NCI-H2171 treated with DMSO at 0.1 percent for 48 hours (cell line): Measurements from ENCODE around the gene BAIAP2.

Source experiments
- DNase-seq: peaks from one replicate; lab custom pipeline; 2025; lab: John Stamatoyannopoulos, UW

BAIAP2 gene

DNA sequence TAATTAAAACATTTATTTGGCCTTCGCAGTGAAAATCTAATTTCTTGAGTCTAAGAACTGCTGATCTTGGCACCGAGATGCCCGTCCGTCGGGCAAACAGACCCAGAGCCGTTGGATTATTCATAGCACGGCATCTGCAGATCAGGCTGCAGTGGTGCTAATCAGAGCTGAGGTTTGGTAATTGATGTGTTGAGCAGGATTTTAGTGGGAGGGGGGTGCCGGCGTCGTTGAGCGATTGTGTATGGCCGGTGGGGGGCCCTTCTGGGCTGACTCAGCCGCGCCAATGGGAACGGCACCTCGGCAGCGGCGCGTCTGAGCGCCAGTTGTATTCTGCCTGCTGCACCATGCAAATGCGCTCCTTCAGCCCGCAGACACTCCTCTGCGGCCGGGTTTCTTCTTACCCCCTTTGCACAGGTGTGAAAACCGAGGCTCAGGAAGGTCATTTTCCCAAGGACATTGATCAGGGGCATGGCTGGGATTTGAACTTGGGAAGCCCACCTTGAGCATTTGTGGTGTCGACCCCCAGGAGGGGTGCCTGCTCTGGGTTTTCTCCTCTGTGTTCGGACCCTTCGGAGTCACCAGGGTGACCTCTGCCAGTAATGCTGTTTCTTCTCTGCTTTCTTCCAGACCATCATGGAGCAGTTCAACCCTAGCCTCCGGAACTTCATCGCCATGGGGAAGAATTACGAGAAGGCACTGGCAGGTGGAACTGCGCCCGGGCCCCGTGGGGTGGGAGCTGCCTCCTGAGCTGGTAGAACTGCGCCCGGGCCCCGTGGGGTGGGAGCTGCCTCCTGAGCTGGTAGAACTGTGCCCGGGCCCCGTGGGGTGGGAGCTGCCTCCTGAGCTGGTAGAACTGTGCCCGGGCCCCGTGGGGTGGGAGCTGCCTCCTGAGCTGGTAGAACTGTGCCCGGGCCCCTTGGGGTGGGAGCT is 18.4 kb downstream of the BAIAP2 start:
- DNase-seq, result no peak

DNA sequence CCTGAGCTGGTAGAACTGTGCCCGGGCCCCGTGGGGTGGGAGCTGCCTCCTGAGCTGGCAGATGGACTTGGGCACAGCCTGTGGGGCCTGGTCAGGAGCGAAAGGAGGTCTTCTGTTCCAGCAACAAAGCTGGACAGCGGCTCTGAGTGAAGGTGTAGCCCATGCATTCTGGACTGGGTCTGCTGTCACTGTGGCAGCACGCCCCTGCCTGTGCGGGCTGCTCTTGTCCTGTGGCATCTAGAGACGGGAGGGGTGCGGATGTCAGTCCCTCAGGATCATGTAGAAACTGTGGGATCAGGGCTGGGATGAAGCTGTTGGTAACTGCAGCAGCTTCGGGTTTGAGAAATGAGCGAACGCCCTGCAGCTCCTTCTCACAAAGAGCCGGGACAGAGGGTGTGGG is 19.4 kb downstream of the BAIAP2 start:
- DNase-seq, result no peak

DNA sequence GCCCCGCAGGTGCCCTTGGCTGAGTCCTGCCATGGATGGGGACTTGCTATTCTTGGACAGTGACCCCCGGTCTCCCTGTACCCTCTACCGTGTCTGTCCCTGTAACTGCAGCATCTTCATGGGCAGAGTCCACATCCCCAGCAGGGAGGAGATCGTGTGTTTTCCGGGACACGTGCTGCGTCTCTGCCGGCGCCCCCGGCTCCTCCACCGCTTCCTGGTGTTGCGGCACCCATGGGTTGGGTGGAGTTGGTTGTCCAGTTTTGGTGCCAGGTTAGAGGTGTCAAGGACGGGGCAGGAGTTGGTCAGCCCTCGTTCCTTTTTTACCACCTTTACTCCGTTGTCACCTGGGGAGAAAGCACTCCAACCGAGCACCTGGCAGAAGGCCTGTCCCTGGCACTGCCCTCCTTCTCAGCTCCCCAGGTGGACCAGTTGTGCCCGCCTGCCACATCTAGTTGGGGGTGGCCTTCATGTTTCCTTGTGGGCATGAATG is 20.0 kb downstream of the BAIAP2 start:
- DNase-seq, result no peak

DNA sequence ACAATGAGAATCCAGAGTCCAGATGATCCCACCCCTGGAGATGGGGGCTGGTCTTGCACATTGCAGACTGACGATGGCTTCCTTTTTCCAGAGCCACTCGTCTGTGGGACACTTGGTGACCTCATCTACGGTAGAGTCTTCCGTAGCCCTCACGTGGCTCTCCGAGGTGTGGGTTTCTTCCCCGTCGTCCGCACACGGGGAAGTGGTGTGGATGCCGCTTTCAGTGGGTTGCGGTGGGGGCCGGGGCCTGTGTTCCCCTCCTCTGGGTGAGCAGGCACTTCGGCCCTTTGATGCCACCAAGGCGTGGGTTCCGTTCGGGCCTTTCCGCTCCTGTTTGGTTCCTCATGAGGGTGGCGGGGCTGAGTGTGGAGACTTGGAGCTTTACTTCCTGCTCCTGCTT is 21.4 kb downstream of the BAIAP2 start:
- no peak for DNase-seq

DNA sequence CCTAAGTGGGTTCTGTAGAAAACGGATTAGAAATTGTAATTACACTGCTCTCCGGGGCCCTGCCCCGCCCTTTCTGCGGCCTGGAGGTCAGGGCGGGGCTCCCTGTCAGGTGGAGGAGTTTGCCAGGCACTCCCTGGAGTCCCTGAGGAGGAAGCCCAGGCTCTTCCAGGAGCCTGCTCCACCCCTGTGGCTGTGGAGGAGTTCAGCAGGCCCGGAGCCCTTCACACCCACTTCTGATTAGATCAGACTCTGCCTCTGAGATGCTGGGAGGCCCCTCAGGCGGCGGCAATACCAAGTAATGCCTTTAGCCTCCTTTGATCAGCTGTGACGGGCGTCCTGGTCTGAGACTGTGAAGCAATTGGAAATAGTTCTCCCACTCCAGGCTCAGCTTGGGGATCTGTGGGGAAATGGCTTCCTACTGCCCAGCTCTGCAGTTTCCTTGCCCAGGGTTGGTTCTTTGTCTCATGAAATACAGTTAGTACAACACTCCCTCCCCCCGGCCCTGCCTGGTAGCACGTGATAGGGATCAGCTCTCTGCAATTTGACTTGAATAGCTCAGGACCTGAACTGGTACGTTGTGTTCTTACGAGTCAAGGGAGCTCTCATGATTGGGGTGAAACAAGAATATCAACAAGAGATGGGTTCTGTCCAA is 22.3 kb downstream of the BAIAP2 start:
- DNase-seq, result no peak

DNA sequence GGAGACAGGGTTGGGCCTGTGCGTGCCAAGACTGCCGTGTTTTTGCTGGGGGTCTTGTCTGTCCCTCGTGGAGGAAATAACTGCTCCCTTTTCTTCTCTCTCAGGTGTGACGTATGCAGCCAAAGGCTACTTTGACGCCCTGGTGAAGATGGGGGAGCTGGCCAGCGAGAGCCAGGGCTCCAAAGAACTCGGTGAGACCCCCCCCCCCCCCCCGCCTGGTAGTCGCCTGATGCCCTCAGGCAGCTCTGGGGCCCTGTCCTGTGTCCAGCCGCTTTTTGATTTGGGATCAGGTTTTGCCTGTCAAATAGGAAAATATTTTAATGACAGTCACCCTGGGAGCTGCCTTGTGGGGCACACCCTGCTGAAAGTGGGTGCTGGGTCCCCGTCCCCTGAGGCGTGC is 22.8 kb downstream of the BAIAP2 start:
- DNase-seq, result no peak

DNA sequence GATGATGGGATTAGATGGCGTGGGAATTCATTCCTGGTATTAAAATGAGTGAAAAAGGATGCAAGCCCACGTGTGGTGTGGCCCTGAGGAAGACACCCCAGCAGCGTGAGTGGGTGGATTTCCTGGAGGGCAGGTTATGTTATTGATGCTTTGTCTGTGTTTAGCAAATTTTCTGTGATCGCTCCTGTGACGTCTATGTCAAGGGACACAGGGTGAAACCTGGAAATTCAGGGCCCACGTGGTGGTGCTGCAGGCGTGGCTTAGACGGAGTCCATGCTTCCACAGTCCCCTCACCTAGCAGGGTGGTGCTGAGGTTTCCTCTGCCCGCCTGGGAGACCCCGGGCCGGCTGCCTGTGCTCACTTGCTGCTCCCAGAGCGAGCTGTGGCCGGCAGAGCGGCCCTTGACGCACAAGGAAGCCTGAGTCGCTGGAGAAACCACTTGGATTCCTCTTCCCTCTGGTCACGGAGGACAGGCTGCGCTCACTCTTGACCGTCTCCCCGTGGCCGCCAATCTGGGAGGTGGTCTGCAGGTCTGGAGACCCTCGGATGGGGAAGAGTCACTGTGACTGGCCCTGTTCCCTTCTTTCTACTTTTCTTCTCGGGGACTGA is 23.4 kb downstream of the BAIAP2 start:
- DNase-seq, result no peak

DNA sequence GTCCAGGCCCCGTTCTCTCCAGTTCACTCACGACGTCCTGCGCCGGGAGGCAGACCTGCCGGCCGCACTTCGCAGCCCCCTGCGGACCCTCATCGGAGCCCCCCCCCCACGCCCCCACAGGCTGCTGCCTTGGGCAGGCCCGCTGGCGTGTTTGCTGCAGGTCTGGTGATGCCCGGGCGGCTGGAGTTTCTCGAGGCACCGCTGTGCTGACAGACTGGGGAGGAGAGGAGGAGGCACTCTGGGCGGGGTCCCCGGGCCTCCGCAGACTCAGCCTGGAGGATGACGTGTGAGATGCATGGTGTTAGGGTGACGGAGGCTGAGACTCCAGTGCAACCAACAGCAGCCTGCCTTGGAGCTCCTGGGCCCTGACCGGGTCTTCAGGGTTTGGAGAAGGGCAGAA is 24.1 kb downstream of the BAIAP2 start:
- DNase-seq, result no peak

DNA sequence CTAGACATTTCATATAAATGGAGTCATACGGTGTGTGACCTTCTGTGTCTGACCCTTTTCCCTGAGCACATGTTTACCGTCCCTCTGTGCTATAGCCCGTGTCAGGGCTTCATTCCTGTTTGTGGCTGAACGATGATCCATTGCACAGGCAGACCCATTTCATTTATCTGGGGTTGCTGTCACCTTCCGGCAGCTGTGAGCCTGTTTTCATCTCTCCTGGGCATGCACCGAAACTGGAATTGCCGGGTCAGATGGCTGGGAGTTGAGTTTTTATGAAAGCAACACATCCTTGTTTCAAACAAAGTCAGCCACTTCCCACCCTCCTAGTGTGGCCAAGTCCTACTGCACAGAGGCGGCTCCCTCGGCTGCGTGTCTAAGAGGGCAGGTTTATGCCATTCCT is 25.5 kb downstream of the BAIAP2 start:
- DNase-seq, result peak; percentile 47

DNA sequence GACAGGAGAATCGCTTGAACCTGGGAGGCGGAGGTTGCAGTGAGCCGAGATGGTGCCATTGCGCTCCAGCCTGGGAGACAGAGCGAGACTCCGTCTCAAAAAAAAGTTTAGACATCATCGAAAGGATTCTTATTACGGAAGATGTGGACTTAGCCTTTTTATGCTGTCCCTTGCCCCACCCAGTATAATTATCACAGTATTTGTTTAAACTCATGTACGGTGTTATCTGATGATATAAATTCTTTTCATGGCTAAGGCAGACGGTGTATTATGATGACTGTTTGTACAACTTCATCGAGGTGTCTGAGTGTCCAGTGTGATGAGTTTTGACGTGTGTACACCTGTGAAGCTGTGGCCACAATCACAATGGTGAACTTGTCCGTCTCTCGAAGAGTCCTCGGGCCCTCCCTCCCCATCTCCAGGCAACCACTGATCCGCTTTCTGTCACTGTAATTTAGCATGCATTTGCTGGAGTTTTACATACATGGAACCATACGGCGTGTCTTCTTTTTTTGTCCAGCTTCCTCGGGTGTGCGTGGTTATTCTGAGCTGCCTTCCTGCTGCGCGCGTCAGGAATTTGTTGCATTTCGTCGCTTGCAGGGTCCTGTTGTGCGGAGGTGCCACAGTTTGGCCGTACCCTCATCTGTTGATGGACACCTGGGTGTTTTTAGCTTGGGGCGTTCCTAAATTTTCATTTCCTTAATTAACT is 26.2 kb downstream of the BAIAP2 start:
- DNase-seq, result no peak

DNA sequence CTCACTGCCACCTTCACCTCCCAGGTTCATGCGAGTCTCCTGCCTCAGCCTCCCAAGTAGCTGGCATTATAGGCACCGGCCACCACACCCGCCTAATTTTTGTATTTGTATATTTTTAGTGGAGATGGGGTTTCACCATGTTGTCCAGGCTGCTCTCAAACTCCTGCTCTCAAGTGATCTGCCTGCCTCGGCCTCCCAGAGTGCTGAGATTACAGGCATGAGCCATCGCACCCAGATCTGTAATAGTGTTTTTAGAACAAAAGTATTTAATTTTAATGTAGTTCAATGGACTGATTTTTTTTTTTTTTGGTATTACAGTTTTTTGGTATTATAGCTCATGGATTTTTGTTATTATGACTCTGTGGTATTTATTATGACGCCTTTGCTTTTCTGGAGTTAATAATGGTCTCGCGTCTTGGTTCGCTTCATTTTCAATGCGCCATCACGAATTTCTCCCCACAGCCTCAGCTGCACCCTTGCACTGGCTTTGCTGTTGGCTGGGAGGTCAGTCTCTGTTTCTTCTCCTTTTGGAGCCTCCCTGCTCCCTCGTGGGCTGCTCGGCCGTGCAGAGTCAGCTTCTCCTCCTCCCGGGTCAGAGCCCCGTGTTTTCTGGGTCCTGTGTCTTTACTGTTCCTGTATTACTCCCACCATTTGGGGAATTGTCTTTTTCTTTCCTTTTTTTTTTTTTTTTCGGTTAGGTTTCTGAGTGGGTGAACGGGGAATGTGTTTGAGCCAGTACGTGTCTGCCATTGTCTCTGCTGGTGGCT is 27.2 kb downstream of the BAIAP2 start:
- no peak for DNase-seq

DNA sequence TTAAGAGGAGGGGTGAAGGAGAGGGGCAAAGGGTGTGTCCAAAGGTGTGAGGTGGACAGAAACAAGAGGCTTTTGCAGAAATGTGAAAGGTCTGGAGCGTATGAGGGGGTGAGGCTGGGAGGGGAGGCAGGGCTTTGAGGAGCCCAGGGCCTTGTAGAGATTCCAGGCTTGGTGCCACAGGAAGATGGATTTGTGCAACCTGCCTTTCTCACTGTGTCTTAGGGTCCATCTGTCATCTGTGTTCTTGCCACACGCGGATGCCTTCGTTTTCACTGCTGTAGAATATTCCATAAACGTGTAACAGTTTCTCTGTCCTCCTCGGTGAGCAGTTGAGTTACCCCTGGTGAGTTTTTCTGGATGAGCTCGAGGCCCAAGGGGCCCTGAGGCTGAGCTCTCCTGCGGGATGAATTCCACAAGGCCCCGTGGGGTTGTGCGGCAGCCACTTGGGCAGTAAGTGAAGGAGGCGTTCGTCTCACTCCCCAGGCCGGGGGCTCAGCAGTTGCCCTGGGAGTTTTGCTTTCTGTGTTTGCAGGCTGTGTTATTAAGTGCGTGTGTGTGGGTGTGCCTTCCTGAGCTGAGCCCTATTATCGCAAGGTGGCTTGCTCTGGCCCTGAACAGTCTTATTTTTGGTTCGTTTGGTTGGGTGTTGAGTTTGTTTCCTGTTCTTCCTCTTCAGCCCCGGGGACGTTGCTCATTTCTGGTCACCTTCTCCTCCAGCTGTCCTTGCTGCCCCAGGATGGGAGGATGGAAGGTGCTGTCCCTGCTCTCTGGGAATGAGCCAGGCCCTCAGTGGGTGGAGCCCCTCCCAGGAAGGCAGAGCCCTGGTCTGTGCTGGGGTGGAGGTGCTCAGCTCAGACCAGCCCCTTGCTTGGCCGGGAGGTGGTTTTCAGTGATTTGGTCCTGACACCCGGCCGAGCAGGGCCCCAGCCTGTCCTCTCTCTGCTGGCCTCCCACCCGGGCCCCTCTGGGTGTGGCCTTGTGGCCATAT is 28.4 kb downstream of the BAIAP2 start:
- DNase-seq, result no peak

DNA sequence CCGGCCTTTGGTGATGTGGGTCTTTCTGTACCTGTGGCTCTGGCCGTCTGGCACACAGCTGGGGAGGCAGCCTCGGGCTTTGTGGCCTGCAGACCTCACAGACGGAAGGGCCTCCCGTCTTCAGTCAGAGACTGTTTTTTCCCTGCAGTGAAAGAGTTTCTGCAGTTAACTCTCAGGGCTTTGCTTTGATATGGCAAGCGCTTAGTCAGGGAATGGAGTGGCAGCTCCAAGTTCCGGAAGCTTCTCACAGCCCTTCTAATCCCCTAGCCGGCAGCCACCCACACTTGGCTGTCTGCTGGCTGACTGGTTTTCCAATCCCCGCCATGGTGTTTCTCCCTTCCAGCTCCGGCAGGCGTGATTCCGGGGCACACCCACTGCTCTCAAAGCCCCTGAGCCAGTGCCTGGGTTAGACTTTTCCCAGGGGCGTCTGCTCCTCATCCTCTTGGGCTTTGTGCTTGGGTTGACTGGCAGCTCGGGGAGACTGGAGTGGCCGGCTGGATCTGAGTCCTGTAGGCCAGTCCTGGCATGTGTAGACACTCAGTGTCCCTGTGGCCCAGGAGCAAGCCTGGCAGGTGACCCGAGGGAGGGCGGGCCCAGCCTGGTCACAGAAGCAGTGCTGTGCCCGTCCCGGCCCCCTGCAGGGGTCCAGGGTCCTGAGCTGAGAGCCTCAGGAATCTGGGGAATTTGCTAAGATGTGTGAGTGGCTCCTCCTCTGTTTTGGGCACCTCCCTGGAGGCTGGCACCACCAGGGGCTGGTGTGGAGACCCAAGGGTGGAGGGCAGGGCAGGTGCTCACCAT is 29.9 kb downstream of the BAIAP2 start:
- DNase-seq, result no peak

DNA sequence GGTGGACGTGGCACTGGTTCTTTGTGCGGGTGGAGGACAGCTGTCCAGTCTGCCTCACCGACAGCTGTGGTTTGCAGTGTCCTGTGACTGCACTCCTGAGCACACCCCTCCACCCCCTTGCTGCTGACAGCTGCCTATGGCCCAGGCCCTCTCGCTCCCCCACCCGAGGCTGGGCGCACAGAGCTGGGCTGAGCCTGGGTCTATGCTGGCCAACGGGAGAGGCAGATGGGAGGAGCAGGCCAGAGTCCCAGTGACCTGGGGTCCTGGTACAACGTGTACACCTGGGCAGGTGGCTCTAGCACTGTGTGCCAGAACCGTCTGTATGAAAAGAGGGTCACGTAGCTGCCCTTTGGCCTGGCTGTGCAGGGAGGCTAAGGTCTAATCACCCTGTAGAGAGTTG is 30.5 kb downstream of the BAIAP2 start:
- no peak for DNase-seq

DNA sequence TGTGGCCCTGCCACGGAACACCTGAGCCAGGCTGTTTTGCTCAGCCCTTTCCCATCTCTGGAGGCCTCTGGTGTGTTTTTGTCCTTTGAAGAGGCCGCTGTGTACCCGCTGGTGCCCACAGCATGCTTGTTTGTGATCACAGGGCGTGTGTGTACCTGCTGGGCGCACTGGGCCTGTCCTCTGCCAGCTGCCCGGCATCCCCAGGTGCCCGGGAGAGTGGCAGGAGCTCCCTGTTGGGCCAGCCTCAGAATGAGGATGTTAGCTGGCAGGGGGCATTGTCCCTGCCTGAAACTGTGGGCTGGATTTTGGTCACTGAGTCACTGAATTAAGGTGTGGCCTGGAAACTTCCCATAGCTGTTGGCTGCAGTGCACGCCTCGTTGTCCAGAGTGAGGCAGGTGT is 31.1 kb downstream of the BAIAP2 start:
- no peak for DNase-seq

DNA sequence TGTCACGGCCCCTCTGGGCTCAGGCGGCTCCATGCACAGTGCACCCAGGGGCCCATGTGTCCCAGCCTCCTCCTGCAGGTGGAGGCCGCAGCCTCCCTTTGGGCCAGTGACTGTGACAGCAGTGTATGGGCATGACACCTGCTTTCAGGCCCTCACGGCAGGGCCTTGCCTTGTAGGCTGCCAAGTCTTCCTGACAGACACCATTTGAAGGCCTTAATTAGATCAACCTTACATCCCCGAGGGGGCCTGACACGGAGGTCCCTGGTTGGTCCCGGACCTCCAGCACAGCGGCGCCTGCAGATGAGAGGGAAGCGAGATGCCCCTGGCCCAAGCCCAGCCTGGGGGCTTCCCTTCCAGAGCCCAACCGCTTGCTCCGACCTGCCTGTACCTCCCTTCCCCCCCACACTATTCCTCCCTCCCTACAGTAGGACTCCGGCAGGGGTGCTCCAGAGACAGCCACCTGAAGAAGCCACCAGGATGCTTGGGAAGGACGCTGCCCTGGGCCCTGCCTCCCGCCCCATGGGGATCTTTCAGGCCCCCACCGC is 31.9 kb downstream of the BAIAP2 start:
- DNase-seq, result no peak

DNA sequence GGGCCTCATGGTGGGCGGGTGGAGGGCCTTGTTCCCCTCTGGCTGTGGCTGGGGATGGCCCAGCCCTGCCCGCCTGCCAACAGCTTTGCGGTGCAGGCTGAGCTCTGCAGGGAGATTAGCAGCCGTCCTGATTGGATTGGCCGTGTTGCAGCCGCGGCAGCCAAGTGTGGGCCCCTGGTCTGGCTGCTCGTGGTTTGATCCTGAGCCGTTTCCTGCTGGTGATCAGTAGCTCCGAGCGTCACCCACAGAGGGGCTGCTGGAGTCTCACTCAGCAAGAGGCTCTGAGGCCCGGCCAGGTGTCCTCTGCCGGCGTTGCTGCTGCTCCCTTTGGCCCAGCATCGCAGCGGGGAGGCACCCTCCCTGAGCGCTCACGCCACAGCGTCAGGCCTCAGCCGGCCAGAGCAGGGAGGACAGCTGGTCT is 32.5 kb downstream of the BAIAP2 start:
- no peak for DNase-seq

DNA sequence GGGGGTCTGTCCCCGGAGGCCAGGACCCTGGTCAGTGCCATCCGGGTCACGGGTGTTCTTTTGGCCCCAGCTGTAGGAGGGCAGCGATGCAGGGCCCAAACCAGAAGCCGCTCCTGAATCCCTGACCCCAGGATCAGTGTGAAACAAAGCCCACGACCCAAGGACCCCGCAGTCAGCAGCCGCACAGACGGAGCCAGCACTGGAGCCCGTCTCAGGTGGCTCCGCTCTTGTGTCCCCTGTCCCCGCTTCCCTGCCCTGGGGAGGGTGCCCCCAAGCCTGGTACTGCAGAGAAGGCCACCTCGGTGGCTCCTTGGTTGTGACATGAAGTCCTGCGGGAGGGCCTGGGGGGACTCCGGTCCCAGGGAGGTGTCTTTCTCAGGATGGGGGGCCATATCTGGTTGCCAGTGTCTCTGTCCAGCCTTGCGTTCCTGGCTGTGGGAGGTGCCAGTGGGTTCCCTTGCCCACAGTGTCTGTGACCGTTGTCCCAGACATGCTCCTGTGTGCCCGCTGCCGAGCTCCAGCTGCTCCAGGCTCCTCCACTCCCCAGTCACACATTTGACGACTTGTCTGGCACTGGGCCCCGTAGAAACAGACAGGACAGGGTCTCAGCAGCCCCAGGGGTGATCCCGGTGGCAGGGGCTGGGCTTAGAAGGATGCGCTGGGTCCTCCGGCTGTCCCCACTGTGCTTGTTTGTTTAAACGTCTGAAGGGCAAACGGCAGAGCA is 33.6 kb downstream of the BAIAP2 start:
- DNase-seq, result no peak
